ENCODE measurements around the gene OTULIN. TPM values are rescaled to one million over a fixed set of nuclear protein-coding genes. Genes with fewer than 3 reads are reported as not detected.
A peak's percentile ranks its signal among the peaks of the same experiment; 100 is the strongest.

The OTULIN gene
- 29.3 TPM for polyA plus RNA-seq (2013, experiment 1 of 4)
- 31.6 TPM for polyA plus RNA-seq (2013, experiment 2 of 4)
- 16.4 TPM for polyA plus RNA-seq (2013, experiment 3 of 4)
- 19.5 TPM for polyA plus RNA-seq (2013, experiment 4 of 4)

- peaks cover 10% of the 10 kb centered on the region for H3K27me3 ChIP-seq (ENCODE audit: control insufficient read depth, insufficient read depth, low read length, poor library complexity, severe bottlenecking)
- H3K4me3 ChIP-seq (ENCODE audit: insufficient read depth, low read depth, low read length): peak within 1 kb of the TSS; percentile 74
- H3K9me3 ChIP-seq (ENCODE audit: control insufficient read depth, low read length): no peaks in the 10 kb centered on the region
- no peaks in the 10 kb centered on the region for H3K36me3 ChIP-seq (ENCODE audit: control insufficient read depth, insufficient read depth, low read length)
- WGBS, 2 experiments: 0 to 1% methylated on average over 115 of the region's 115 CpGs
- no peaks in the 10 kb centered on the region for H3K4me1 ChIP-seq (ENCODE audit: control insufficient read depth, insufficient read depth, low read length)
- no peak within 1 kb of the TSS for H3K27ac ChIP-seq (ENCODE audit: insufficient read depth, low read depth, low read length, poor library complexity, severe bottlenecking)
Observed at GRCh38 chr5:14664270-14665100, at the start of gene OTULIN. Gene OTULIN (plus strand): TSS chr5:14664718. CDS start chr5:14664826, 108 bp downstream.

- WGBS, 2 experiments: 95 to 96% methylated on average over 4 of the region's 4 CpGs
- no peaks in the 10 kb centered on the region for H3K27me3 ChIP-seq (ENCODE audit: control insufficient read depth, insufficient read depth, low read length, poor library complexity, severe bottlenecking)
- H3K27ac ChIP-seq (ENCODE audit: insufficient read depth, low read depth, low read length, poor library complexity, severe bottlenecking): no peak overlapping the region
- no peaks in the 10 kb centered on the region for H3K4me1 ChIP-seq (ENCODE audit: control insufficient read depth, insufficient read depth, low read length)
- H3K9me3 ChIP-seq (ENCODE audit: control insufficient read depth, low read length): no peaks in the 10 kb centered on the region
- H3K36me3 ChIP-seq (ENCODE audit: control insufficient read depth, insufficient read depth, low read length): no peaks in the 10 kb centered on the region
- no peak overlapping the region for H3K4me3 ChIP-seq (ENCODE audit: insufficient read depth, low read depth, low read length)
Observed at GRCh38 chr5:14615365-14615764, 49.2 kb upstream of the OTULIN start.

GRCh38 chr5:14617441-14617840, 47.1 kb upstream of the OTULIN start:
- no peak overlapping the region for H3K4me3 ChIP-seq (ENCODE audit: insufficient read depth, low read depth, low read length)
- no peaks in the 10 kb centered on the region for H3K9me3 ChIP-seq (ENCODE audit: control insufficient read depth, low read length)
- WGBS, 2 experiments: 92 to 99% methylated on average over 4 of the region's 4 CpGs
- no peaks in the 10 kb centered on the region for H3K36me3 ChIP-seq (ENCODE audit: control insufficient read depth, insufficient read depth, low read length)
- H3K27me3 ChIP-seq (ENCODE audit: control insufficient read depth, insufficient read depth, low read length, poor library complexity, severe bottlenecking): no peaks in the 10 kb centered on the region
- no peaks in the 10 kb centered on the region for H3K4me1 ChIP-seq (ENCODE audit: control insufficient read depth, insufficient read depth, low read length)
- no peak overlapping the region for H3K27ac ChIP-seq (ENCODE audit: insufficient read depth, low read depth, low read length, poor library complexity, severe bottlenecking)

GRCh38 chr5:14627270-14627669, 37.2 kb upstream of the OTULIN start:
- Histone ChIP-seq H3K9me3 (ENCODE audit: control insufficient read depth, low read length) (no peaks in the 10 kb centered on the region), H3K4me1 (ENCODE audit: control insufficient read depth, insufficient read depth, low read length) (no peaks in the 10 kb centered on the region)

GRCh38 chr5:14628346-14628745, 36.2 kb upstream of the OTULIN start:
- no peaks in the 10 kb centered on the region for H3K9me3 ChIP-seq (ENCODE audit: control insufficient read depth, low read length)

More at GRCh38 chr5:14627270-14627669, 37.2 kb upstream of the OTULIN start:
- H3K27me3 ChIP-seq (ENCODE audit: control insufficient read depth, insufficient read depth, low read length, poor library complexity, severe bottlenecking): no peaks in the 10 kb centered on the region
- no peak overlapping the region for H3K4me3 ChIP-seq (ENCODE audit: insufficient read depth, low read depth, low read length)
- no peak overlapping the region for H3K27ac ChIP-seq (ENCODE audit: insufficient read depth, low read depth, low read length, poor library complexity, severe bottlenecking)
- no peaks in the 10 kb centered on the region for H3K36me3 ChIP-seq (ENCODE audit: control insufficient read depth, insufficient read depth, low read length)

GRCh38 chr5:14630671-14631070, 33.8 kb upstream of the OTULIN start:
- no peaks in the 10 kb centered on the region for H3K4me1 ChIP-seq (ENCODE audit: control insufficient read depth, insufficient read depth, low read length)
- 100% methylated on average over 1 of the region's 2 CpGs for WGBS, 2 experiments
- no peaks in the 10 kb centered on the region for H3K9me3 ChIP-seq (ENCODE audit: control insufficient read depth, low read length)
- H3K27me3 ChIP-seq (ENCODE audit: control insufficient read depth, insufficient read depth, low read length, poor library complexity, severe bottlenecking): no peaks in the 10 kb centered on the region
- H3K36me3 ChIP-seq (ENCODE audit: control insufficient read depth, insufficient read depth, low read length): no peaks in the 10 kb centered on the region
- H3K27ac ChIP-seq (ENCODE audit: insufficient read depth, low read depth, low read length, poor library complexity, severe bottlenecking): no peak overlapping the region
- H3K4me3 ChIP-seq (ENCODE audit: insufficient read depth, low read depth, low read length): no peak overlapping the region

More at GRCh38 chr5:14628346-14628745, 36.2 kb upstream of the OTULIN start:
- Histone ChIP-seq H3K27me3 (ENCODE audit: control insufficient read depth, insufficient read depth, low read length, poor library complexity, severe bottlenecking) (no peaks in the 10 kb centered on the region), H3K36me3 (ENCODE audit: control insufficient read depth, insufficient read depth, low read length) (no peaks in the 10 kb centered on the region), H3K4me1 (ENCODE audit: control insufficient read depth, insufficient read depth, low read length) (no peaks in the 10 kb centered on the region), H3K27ac (ENCODE audit: insufficient read depth, low read depth, low read length, poor library complexity, severe bottlenecking) (no peak overlapping the region), H3K4me3 (ENCODE audit: insufficient read depth, low read depth, low read length) (no peak overlapping the region)
- WGBS, 2 experiments: 3 to 14% methylated on average over 2 of the region's 3 CpGs

- Histone ChIP-seq H3K36me3 (ENCODE audit: control insufficient read depth, insufficient read depth, low read length) (no peaks in the 10 kb centered on the region), H3K27ac (ENCODE audit: insufficient read depth, low read depth, low read length, poor library complexity, severe bottlenecking) (no peak overlapping the region), H3K9me3 (ENCODE audit: control insufficient read depth, low read length) (no peaks in the 10 kb centered on the region), H3K27me3 (ENCODE audit: control insufficient read depth, insufficient read depth, low read length, poor library complexity, severe bottlenecking) (no peaks in the 10 kb centered on the region), H3K4me1 (ENCODE audit: control insufficient read depth, insufficient read depth, low read length) (no peaks in the 10 kb centered on the region), H3K4me3 (ENCODE audit: insufficient read depth, low read depth, low read length) (no peak overlapping the region)
- 92 to 97% methylated on average over 2 of the region's 2 CpGs for WGBS, 2 experiments
Observed at GRCh38 chr5:14635656-14636055, 28.9 kb upstream of the OTULIN start.

- no peak overlapping the region for H3K4me3 ChIP-seq (ENCODE audit: insufficient read depth, low read depth, low read length)
- WGBS, 2 experiments: 81 to 82% methylated on average over 10 of the region's 10 CpGs
Observed at GRCh38 chr5:14640765-14641164, 23.8 kb upstream of the OTULIN start.

GRCh38 chr5:14644623-14645237, 19.8 kb upstream of the OTULIN start:
- H3K27me3 ChIP-seq (ENCODE audit: control insufficient read depth, insufficient read depth, low read length, poor library complexity, severe bottlenecking): no peaks in the 10 kb centered on the region
- 71 to 76% methylated on average over 1 of the region's 1 CpG for WGBS, 2 experiments
- no peak overlapping the region for H3K4me3 ChIP-seq (ENCODE audit: insufficient read depth, low read depth, low read length)
- no peaks in the 10 kb centered on the region for H3K36me3 ChIP-seq (ENCODE audit: control insufficient read depth, insufficient read depth, low read length)
- H3K27ac ChIP-seq (ENCODE audit: insufficient read depth, low read depth, low read length, poor library complexity, severe bottlenecking): no peak overlapping the region
- H3K9me3 ChIP-seq (ENCODE audit: control insufficient read depth, low read length): no peaks in the 10 kb centered on the region
- H3K4me1 ChIP-seq (ENCODE audit: control insufficient read depth, insufficient read depth, low read length): no peaks in the 10 kb centered on the region

More at GRCh38 chr5:14640765-14641164, 23.8 kb upstream of the OTULIN start:
- no peaks in the 10 kb centered on the region for H3K36me3 ChIP-seq (ENCODE audit: control insufficient read depth, insufficient read depth, low read length)
- H3K27me3 ChIP-seq (ENCODE audit: control insufficient read depth, insufficient read depth, low read length, poor library complexity, severe bottlenecking): no peaks in the 10 kb centered on the region
- H3K27ac ChIP-seq (ENCODE audit: insufficient read depth, low read depth, low read length, poor library complexity, severe bottlenecking): no peak overlapping the region
- no peaks in the 10 kb centered on the region for H3K9me3 ChIP-seq (ENCODE audit: control insufficient read depth, low read length)
- no peaks in the 10 kb centered on the region for H3K4me1 ChIP-seq (ENCODE audit: control insufficient read depth, insufficient read depth, low read length)

- WGBS, 2 experiments: 75 to 76% methylated on average over 3 of the region's 3 CpGs
Observed at GRCh38 chr5:14650052-14650451, 14.5 kb upstream of the OTULIN start.

More at GRCh38 chr5:14650052-14650451, 14.5 kb upstream of the OTULIN start:
- H3K27ac ChIP-seq (ENCODE audit: insufficient read depth, low read depth, low read length, poor library complexity, severe bottlenecking): no peak overlapping the region
- no peaks in the 10 kb centered on the region for H3K27me3 ChIP-seq (ENCODE audit: control insufficient read depth, insufficient read depth, low read length, poor library complexity, severe bottlenecking)
- no peak overlapping the region for H3K4me3 ChIP-seq (ENCODE audit: insufficient read depth, low read depth, low read length)
- no peaks in the 10 kb centered on the region for H3K4me1 ChIP-seq (ENCODE audit: control insufficient read depth, insufficient read depth, low read length)
- H3K36me3 ChIP-seq (ENCODE audit: control insufficient read depth, insufficient read depth, low read length): no peaks in the 10 kb centered on the region
- H3K9me3 ChIP-seq (ENCODE audit: control insufficient read depth, low read length): no peaks in the 10 kb centered on the region

Measured in ectodermal cell (in vitro differentiated cells).